HG03060 (cell line): ENCODE measurements around the gene XRCC1.
"Not testable (repeated sequence)": the region's sequence is repeated elsewhere in the genome, so short reads cannot be mapped to it uniquely, and the experiment has no call there.

Experiments
- ATAC-seq: cut with Tn5 transposase; IDR thresholded peaks from one replicate; pipeline ENCODE4 v1.9.1; 2021; ENCODE audit warnings: low read depth, moderate number of reproducible peaks; ENCODE audit not compliant: unreplicated experiment

The XRCC1 gene

DNA sequence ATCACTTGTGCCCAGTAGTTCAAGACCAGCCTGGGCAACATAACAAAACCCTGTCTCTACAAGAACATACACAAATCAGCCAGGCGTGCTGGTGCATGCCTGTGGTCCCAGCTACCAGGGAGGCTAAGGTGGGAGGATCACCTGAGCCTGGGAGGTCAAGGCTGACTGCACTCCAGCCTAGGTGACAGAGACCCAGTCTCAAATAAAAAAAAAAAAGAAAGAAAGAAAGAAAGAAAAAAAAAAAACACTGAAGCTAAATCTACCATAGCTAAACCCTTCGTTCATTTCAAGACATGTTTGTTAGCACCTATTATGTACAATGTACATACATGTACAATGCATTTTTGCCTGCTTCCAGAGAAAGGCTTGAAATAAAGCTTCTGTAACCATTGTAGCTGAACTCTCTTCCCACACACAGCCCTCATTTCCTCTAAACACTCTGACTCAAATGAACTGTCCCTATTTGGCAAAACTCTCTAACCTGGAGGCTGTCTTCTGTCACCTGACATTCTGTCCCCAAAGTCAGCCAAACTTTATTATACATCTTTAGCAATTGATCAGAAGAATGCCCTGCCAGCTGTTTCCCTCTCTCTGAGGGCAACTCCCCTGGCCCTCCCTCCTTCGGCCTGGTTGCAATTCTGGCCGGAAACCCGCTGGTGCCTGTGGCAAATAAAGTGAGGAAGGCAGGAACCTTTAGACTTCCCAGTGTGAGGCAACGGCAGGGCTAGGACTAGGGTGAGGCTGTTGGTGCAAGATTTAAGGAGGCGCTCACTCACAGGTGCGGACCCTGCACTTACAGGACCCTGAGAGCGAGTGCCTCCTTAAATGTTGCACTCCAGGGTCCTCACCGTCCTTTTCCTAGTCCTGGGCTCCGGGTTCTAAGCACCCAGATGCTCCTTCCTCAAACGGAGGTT, 50.1 kb downstream of the XRCC1 start:
- no peak for ATAC-seq

DNA sequence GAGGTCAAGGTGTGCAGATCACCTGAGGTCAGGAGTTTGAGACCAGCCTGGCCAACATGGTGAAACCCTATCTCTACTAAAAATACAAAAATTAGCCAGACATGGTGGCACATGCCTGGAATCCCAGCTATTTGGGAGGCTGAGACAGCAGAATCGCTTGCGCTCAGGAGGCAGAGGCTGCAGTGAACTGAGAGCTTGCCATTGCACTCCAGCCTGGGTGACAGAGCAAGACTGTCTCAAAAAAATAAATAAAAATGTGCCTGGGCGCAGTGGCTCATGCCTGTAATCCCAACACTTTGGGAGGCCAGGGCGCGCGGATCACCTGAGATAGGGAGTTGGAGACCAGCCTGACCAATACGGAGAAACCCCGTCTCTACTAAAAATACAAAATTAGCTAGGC, 51.6 kb downstream of the XRCC1 start:
- ATAC-seq: not testable (repeated sequence)

DNA sequence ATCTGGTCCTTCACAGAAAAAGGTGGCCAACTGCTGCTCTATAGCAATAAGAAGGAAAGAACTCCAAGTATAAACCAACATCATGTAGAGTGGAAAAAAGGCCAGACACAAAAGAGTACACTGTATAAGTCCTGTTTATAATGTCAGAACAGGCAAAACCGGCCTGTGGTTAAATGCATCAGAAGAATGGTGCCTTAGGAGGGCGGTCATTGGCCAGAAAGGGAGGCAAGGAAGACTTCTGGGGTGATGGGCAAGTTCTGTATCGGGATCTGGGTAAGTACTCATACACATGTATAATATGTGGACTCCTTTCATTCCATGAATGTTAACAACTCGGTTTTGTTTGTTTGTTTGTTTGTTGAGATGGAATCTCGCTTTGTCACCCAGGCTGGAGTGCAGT, 52.4 kb downstream of the XRCC1 start:
- ATAC-seq: no peak

DNA sequence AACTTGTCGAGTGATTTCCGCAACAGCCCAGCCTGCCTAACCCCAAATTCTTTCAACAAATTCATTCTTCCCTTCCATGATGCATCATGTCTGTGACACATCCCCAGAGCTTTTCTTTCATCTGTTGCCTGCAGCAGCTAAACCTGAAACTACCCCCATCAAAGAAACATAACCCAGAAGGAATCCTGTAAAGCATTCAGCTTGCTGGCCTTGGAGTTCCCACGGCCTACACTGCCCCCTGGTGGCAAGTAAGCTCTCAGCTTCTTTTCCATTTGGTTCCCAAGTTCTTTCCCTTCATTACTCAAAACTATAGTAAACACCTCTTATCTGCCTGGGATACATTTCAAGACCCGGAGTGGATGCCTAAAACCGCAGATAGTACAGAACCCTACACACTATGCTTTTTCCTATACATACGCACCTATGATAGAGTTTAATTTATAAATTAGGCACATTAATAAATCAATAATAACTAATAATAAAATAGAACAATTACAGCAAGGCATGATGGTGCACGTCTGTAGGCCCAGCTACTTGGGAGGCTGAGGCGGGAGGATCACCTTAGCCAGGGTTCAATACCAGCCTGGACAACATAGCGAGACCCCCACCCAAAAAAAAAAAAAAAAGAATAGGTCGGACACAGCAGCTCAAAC, 55.8 kb downstream of the XRCC1 start:
- ATAC-seq: no peak

DNA sequence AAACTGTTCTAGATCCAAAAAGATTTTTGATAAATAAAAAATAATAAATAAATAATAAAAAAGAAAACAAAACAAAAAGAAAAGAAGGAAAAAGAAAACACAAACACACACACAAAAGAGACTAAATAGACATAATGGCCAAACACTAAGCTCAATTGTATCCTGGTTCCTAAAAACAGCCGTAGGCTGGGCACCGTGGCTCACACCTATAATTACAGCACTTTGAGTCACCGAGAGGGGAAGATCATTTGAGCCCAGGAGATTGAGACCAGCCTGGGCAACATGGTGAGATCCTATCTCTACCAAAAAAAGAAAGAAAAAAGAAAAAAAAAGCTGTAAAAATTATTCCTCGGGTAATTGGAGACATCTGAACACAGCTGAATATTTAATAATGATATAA, 57.3 kb downstream of the XRCC1 start:
- ATAC-seq: no peak

DNA sequence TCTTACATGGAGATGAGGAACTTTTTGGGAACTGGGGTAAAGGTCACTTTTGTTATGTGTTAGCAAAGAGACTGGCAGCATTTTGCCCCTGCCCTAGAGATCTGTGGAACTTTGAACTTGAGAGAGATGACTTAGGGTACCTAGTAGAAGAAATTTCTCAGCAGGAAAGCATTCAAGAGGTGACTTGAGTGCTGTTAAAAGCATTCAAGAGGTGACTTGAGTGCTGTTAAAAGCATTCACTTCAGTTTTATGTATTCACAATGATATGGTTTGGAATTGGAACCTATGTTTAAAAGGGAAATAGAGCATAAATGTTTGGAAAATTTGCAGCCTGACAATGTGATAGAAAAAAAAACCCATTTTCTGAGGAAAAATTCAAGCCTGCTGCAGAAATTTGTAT, 62.9 kb downstream of the XRCC1 start:
- ATAC-seq: not testable (repeated sequence)

DNA sequence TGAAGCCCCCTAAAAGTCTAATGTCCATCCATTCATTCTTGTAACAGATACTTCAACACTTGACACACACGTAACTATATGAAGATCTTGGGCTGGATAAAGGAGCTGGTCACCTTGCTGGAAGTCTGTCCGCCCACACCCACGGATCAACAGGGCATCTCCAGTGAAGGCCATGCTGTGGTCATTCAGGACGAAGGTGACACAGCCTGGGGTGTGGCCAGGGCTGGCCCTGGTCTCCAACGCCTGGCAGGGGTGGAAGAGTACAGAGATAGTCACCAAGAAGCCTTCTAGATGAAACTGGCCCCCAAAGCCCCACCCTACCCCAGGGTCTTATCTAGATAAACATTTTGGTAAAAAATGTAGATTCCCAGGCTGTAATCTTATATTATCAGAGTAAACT, 64.0 kb downstream of the XRCC1 start:
- no peak for ATAC-seq

DNA sequence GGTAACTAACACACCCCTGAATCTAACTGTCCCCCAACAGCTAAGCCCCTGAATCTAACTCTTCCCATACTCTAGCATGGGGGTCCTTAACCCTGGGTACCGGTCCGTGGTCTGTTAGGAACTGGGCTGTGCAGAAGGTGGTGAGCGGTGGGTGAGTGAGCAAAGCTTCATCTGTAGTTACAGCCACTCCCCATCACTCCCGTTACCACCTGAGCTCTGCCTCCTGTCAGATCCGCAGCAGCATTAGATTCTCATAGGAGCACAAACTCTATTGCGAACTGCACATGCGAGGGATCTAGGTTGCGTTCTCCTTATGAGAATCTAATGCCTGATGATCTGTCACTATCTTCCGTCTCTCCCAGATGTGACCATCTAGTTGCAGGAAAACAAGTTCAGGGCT, 64.6 kb downstream of the XRCC1 start:
- ATAC-seq: no peak

DNA sequence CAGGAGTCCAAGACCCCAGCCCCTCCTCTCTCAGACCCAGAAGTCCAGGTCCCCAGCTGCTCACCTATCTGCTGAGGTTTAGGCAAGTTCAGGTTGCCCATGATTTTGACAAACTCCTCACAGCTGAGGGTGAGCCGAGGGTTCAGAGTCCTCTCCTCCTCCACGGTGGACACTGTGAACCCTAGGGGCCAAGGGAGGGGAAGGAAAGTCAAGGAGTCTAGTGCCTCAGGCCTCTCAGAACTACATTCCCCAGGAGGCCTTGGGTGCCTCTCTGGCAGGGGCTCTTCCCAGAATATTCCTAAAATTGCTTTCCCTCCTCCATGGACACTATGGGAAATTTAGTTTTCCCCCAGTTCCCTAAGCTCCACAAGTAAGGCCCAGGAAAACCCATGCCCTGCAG, 67.4 kb downstream of the XRCC1 start:
- ATAC-seq: no peak

DNA sequence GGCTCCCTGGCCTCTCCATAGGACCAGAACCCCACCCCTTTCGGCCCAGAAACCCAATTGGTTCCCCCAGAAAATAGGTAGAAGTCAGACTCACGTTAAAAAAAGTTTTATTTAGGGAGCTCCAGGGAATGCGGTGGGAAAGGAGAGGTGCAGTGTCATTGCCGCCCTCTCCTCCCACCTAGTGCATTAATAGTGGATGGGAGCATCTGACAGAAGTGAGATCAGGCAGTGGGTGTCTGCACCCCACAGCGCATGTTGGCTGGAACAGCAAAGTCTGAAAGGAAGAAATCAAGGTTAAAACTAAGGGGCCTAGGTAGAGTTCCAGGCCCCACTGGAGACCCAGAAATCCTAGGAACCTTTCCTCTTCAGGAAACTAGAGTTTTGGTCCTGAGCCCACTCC, 68.7 kb downstream of the XRCC1 start:
- ATAC-seq: no peak

DNA sequence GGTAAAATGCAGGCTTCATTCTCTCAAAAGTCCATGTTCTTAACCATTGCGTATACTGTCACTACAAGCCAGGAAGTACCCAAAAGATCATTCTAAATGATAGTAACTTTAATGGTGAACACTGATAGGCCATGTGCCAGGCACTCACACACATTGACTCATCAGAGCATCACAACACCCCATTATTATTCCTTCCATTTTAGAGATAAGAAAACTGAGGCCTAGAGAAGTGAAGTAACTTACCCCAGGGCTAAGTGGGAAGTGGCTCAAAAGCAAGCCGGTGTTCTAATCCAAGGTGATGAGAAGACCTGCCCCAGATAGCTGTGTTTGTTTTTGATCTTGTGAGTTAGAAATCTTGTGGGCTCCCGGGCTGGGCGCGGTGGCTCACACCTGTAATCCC, 69.4 kb downstream of the XRCC1 start:
- ATAC-seq: no peak

DNA sequence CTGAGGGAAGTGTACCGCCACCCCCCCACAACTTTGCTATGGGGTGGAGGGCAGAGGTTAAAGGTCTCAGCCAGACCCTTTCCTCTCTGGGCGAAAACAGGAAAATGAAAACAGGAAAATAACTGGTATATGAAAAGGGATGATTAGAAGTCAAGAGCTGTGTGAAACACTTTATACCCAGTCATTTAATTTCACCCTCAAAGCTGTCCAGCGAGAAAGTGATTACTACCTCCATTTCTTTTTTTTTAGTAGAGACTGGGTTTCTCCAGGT, 70.2 kb downstream of the XRCC1 start:
- ATAC-seq: no peak

DNA sequence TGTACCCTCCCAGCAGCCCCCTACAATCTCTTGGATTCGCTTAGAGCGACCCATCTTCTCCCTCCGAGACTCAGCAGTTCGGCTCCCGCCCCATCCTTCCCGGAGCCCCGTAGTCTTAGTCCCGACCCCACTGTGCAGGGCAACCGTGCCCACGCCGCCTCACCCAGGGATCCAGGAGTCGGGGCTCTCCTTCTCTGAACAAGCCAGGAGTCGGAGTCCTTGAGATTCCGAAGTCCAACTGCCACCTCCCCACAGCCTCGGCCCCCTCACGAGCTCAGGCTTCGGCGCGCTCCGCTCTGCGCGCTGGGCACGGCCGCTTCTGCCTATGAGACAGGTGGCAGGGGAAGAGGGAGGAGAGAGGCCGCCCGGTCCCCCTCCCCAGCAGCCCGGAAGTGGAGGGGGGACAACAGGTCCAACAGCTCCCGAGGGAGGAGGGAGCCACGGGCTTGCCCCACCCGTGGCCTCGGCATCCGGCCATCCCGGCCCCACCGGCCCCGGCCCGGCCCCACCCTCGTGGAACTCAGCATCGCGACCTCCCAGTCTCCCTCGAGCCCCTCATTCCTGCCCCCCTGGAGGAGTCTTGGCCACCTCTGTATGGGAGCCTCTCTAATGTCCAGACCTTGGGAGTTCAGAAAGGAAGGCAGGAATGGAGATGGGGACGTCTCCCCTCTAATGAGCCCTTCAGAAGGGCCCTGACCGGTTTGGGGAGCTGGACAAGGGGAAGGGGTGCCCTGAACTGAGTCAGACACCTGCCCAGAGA, 70.7 kb downstream of the XRCC1 start, which contains the start of gene PHLDB3:
Gene PHLDB3, minus strand, starts transcription at position 321 of the 760 bp plus-strand sequence. CDS start 628 bp downstream, outside the sequence.
- no peak for ATAC-seq

DNA sequence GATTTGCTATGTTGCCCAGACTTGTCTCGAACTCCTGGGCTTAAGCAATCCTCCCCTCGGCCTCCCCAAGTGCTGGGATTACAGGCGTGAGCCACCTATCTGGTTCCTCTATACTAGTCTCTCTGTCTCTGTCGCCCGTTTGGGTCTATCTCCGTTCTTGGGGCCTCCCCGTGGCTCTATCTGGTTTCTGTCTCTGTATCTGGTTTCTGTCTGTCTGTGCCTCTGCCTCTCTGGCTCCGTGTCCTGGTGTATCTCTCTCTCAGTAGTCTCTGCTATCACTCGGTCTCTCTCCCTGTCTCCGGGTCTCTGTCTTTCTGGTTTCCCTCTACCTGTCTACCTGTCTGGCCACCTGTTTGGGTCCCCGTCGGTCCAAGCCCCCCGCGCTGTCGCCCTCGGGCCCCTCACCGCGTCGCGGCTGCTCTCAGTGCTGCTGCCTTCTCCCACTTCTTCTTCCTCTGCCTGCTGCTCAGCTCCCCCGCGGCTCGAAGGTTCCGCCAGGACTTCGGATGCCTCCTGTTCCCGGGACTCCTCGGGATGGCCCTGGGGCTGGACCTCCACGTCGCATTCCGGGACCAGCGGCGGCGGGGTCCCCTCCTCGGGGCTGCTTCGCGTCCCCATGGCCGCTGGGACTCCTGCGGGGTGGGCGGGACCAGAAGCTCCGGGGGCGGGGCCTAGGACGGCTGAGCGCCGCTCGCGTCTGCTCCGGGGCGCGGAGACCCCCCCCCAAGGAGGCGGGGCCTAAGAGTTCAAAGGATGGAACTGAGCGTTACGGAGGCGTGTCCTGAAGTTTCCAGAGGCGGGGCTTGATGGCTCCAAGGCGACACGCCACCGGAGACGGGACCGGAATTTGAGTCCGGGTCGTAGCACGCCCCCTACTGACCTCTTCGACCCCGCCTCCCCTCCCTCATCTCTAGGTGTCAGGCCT, 71.6 kb downstream of the XRCC1 start:
- peak; percentile 54 for ATAC-seq

DNA sequence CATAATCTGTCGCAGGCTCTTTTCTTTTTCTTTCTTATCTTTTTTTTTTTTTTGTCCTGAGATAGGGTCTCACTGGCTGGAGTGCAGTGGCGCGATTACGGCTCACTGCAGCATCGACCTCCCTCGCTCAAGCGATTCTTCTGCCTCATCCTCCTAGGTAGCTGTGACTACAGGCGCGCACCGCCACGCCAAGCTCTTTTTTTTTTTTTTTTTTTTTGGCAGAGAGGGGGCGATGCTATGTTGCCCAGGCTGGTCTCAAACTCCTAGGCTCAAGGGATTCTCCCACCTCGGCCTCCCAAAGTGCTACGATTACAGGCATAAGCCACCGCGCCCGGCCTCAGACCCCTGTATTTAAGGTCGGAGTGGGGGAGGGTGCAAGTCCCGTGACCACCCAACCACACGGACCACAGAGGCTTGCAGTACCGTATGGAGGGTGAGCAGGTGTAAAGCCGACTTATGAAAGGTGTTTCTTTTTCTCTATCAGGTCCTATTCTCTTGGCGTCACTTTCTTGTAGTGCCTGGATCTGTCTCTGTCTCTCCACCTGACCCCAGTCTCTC, 72.8 kb downstream of the XRCC1 start:
- no peak for ATAC-seq

DNA sequence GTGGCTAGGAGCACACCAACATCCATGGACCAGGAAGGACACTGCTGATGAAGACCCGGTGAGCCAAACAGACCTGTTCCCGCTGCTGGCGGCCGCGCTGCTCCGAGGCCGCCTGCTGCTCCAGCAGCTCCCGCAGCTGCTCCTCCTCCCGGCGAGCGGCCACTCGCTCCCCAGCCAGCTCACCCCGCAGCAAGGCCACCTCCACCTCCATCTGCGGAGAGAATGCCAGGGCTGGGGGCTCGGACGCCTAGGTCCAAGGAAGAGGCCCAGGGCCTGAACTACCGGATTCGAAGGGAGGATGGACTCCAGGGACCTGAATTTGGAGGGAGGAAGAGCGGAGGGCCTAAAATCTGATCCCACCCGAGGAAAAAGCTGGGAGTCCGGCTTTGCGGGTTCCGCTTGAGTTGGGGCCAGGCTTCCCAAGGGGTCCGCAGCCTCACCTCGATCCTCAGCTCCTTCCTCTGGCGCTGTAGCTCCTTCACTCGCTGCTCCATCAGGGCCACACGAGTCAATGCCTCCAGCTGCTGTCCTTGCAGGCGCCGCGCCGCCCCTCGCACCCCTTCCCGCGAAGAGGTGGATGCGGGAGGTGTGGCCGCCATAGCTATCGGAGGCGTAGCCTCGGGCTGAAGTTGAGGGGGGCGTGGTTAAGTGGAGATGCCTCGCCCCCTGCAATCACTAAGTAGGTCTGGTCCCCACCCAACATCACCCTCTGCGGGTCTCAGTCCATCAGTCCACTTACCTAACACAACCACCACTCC, 73.5 kb downstream of the XRCC1 start:
- no peak for ATAC-seq

DNA sequence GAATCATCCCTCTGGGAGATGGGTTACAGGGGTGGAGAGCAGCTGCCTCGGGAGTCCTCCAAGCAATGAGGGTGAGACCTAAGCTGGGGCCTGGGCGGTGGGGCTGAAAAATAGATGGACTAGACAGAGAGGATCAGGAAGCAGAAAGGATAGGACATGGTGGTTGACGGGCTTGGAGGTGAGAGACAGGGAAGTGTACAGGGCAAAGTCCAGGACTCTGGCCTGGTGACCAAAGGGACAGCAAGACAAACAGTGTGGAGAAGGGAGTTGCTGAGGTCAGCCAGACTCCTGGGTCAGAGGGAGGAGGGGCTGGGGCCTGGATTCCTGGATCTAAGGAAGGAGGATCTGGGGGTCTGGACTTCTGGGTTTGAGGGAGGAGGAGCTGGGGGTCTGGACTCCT, 76.3 kb downstream of the XRCC1 start:
- ATAC-seq: no peak

DNA sequence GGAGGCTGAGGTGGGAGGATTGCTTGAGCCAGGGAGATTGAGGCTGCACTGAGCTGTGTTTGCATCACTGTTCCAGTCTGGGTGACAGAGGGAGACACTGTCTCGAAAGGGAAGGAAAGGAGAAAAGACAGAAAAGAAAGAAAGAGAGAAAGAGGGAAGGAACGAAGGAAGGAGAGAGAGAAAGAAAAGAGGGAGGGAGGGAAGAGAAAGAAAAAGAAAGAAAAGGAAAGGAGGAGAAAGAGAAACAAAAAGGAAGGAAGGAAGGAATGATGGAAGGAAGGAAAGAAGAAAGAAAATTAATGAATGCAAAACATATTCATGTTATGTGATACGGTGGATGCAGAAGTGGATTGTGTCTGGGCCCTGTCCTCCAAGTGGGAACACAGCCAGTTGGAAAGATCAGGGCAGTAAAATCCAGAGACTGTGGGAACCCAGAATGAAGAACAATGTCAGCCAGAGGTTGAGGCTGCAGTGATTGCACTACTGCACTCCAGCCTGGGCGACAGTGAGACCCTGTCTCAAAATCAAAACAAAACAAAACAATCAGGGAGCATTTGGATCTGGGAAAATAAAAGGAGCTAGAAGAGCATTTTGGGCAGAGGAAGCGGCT, 77.0 kb downstream of the XRCC1 start:
- ATAC-seq: no peak

DNA sequence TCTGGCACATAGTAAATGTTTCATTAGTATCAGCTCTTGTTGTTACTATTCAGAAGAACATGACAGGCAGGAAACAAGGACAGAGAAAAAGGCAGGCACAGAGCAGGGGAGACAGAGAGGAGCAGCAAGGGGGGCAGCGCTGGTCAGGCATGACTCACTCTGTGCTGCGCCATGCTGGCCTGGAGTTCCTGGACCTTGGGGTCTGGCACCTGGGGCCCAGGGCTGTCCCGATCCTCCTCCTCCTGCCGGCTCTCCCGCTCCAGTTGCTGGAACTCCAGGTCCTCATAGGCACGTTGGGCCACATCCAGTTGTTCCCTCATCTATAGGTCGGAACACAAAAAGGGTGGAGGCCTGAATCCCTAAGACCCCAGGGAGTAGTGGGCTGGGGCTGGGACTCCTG, 78.4 kb downstream of the XRCC1 start:
- ATAC-seq: no peak
